Hypothalamus (tissue), 51 donors: ENCODE results near the gene SLC29A2.
"Not testable (repeated sequence)": the region's sequence is repeated elsewhere in the genome, so short reads cannot be mapped to it uniquely, and the experiment has no call there.

Source experiments
- DNase-seq, 51 donors: peaks; one replicate each; lab custom pipeline; 2025; lab: John Stamatoyannopoulos, UW

Gene SLC29A2

GRCh38 chr11:66386171-66387069 is 14.9 kb upstream of the SLC29A2 start:
- peak in 43 of 51 donors; percentile 23 to 90 (median 63) for DNase-seq

- not testable (repeated sequence) for DNase-seq
Measured at GRCh38 chr11:66384316-66384715, 12.8 kb upstream of the SLC29A2 start.

- not testable (repeated sequence) for DNase-seq
Measured at GRCh38 chr11:66380264-66380663, 8.7 kb upstream of the SLC29A2 start.

GRCh38 chr11:66373690-66374287 is 2.2 kb upstream of the SLC29A2 start:
- DNase-seq: not testable (repeated sequence)

GRCh38 chr11:66373265-66373664 is 1.7 kb upstream of the SLC29A2 start:
- peak in 16 of 51 donors; percentile 14 to 66 (median 28) for DNase-seq

DNA sequence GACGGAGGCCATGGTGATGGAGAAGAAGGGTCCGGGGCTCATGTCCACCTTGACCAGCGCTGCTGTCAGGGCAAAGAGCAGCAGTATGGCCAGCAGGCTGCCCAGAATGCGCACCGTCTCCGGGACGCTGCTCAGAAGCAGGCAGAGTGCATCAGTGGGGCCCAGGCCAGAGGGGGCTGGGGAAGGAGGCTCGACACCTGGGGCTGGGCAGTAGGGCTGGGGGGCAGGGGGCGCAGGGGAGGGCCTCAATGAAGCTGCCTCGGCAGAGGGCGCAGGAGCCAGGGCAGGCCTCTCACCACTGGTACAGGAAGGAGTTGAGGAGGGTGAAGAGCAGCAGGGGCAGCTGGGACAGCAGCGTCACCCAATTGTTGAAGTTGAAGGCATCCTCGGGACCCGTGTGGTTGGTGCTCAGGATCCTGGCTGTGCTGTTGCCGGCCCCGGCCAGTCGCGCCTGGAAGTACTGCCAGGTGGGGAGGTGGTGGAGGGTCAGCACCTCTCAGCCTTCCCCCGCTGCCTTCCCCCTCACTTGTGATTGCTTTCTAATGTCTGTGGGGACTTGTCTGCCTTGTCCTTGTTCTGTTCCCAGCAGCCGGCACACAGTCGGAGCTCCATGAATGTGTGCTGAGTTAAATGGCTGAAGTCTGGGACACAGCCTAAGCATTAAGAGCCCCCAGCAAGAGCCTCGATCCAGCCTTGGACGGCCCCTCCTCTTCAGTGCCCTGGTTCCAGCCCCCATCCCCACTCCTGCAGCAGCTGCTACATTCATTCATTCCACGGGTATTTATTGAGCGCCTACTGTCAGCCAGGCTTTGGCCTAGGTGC is 2.3 kb downstream of the SLC29A2 start:
- DNase-seq: no peak

DNA sequence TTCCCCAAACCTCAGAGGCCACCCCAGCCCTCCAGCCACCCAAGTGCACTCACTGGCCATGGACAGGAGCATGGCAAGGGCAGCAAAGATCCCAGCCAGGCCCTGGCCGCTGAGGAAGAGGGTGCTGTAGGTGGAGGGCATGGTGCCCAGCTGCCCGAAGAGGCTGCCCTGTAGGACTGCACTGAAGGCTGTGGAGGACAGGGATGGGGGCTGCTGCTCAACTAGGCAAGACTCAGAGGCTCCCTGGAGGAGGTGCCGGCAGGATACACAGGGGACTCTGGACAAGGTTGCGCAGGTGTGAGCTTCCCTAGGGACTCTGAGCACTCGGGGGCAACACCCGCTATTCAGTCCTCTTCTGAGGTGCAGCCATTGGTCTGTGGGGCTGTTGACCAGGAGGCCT is 3.1 kb downstream of the SLC29A2 start:
- DNase-seq: no peak

GRCh38 chr11:66367561-66368312 is 3.8 kb downstream of the SLC29A2 start:
- no peak for DNase-seq

- no peak for DNase-seq
Measured at GRCh38 chr11:66366844-66367477, 4.6 kb downstream of the SLC29A2 start.

DNA sequence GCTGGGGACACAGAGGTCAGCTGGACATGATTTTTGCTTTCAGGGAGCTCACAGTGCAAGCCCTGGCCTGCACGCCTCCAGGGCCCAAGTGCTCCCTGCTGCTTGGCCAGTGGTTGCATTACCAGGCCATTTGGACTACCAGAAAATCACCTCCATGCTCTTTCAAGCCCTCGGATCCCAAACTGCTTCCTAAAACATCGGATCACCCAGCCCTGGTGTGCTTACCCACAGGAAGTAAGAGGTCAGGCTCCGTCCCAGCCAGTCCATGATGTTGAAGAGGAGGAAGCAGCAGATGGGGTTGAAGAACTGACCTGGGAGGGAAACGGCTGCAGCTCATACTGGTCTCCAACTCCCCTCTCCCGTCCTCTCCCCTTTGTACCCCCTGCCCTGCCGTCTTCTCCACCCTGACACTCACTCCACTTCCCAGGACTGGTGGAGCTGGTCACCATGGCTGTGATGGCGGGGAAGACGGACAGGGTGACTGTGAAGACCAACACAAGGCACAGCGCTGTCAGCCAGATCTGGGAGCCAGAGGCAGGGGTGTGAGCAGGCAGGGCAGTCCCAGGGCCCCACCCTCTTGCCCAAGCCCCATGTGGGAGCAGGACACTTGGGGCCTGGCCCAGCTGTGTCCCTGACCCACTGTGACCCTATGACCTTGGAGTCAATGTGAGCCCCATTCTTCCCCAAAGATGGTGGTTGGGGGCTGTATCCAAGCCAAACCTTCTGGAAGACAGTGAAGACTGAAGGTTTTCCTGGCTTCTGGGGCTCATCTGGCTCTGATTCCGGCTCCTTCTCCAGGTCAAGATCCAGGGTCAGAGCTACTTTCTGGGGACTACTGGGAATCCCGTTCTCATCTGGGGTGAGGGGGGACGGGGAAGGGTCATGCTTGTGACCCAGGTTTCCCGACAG is 5.6 kb downstream of the SLC29A2 start:
- DNase-seq: no peak

- DNase-seq: no peak
Measured at GRCh38 chr11:66365166-66365565, 6.4 kb downstream of the SLC29A2 start.

DNA sequence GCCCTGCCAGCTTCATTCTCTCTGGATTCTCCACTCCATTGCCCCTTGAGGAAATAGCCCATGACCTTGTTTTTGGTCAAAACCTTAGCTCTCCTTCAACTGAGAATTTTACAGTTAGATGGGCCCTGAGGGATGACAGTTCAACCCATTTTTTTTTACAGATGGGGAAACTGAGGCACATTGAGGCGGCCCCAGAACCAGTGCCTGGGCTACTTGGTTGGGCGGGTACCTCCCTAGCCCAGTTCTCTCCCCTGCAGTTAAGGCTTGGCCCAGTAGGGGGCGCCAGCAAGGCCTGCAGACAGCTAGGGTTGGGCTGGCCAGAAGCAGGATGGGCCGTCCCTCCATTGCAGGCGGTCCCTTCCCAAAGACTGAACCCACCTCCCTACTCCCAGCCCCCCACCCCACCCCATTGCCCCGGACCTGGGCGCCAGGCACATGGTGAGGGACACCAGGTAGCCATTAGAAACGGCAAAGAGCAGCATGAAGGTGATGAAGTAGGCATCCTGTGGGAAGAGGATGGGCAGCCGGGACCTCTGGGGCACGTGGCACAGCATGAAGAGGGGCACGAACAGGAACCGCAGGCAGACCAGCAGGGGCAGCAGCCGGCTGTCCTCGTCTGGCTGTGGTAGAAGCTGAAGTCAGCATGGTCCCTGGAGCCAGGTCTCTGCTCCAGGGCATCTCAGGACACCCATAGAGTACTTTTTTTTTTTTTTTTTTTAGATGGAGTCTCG is 7.6 kb downstream of the SLC29A2 start:
- DNase-seq: peak in 4 of 51 donors; percentile 6 to 28 (median 14)

DNA sequence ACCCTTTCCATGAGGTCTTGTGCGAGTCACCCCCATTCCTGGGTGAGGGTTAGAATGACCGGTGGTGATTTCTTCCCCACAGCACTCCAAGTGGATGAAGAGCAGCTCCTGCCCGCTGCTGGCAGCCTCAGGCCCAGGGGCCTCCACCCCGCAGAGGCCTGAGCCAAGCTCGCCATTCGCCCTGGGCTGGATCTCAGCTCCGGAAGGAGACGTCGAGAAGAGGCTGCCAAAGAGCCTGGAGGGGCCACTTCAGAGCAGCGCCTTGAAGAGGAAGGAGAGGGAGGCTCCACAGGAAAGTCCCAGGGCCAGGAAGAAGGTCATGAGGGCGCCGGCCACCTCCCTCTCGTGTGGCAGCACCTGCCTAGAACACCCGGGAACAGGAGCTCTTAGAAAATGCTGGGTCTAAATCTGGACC is 8.4 kb downstream of the SLC29A2 start:
- DNase-seq: no peak

GRCh38 chr11:66362481-66363147 is 8.9 kb downstream of the SLC29A2 start:
- DNase-seq: no peak

- DNase-seq: no peak
Measured at GRCh38 chr11:66361502-66361941, 10.0 kb downstream of the SLC29A2 start.

GRCh38 chr11:66360406-66361073 is 11.0 kb downstream of the SLC29A2 start:
- no peak for DNase-seq

DNA sequence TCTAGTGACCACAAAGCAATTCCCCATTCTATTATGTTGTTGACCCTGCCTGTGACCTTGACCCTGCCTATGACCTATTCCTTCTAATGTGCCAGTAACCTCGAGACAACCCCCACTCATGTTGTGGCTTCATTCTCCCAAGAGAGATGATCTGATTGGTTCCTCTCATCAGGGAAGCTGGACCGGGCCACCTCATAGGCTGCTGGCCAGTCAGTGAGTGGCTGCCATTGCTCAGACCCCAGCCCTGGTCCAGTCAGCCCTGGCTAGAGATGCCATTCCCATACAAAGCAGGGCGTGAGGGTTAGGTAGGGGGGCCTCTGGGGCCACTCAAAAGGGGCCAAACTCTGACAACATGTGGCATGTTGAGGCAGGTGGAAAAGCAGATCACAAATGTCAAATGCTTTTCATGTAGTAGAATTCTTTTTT is 11.9 kb downstream of the SLC29A2 start:
- DNase-seq: no peak
